RWPE2 (cell line): Measurements from ENCODE around the gene DAAM1.

Source experiments
- ATAC-seq: fragments of 200-7000 bp; cut with Tn5 transposase; 3 replicates; pipeline ENCODE4 v1.9.1; 2021; ENCODE audit warnings: low read depth
- DNase-seq: peaks from one replicate; pipeline ENCODE4 v3.0.0-alpha.2; 2020; ENCODE audit warnings: low spot score
- H3K27ac ChIP-seq: fragments of 450-650 bp; 2 replicates; pipeline ENCODE4 v1.5.1; 2017; ENCODE audit warnings: mild to moderate bottlenecking; ENCODE audit not compliant: poor library complexity, severe bottlenecking
- H3K27me3 ChIP-seq: fragments of 250-450 bp; sonication (Bioruptor Pico); 2 replicates; pipeline ENCODE4 v1.5.1; 2021; ENCODE audit warnings: mild to moderate bottlenecking, moderate library complexity; ENCODE audit not compliant: insufficient read depth, poor library complexity, severe bottlenecking
- H3K36me3 ChIP-seq: fragments of 250-450 bp; sonication (Bioruptor Pico); 2 replicates; pipeline ENCODE4 v1.5.1; 2020; ENCODE audit warnings: low read depth, mild to moderate bottlenecking, moderate library complexity
- H3K4me1 ChIP-seq: fragments of 250-450 bp; sonication (Bioruptor Pico); 2 replicates; pipeline ENCODE4 v1.5.1; 2021; ENCODE audit warnings: mild to moderate bottlenecking, moderate library complexity; ENCODE audit not compliant: insufficient read depth, poor library complexity, severe bottlenecking
- H3K4me3 ChIP-seq: fragments of 250-450 bp; sonication (Bioruptor Pico); 2 replicates; pipeline ENCODE4 v1.5.1; 2021; ENCODE audit warnings: mild to moderate bottlenecking, moderate library complexity; ENCODE audit not compliant: severe bottlenecking
- H3K9me3 ChIP-seq: fragments of 250-450 bp; sonication (Bioruptor Pico); 2 replicates; pipeline ENCODE4 v1.5.1; 2021; ENCODE audit warnings: mild to moderate bottlenecking, moderate library complexity; ENCODE audit not compliant: severe bottlenecking
- TF ChIP-seq, protein P1 (sequence below): fragments of 450-650 bp; IDR thresholded peaks from one replicate; pipeline ENCODE4 v1.5.1; 2017; ENCODE audit warnings: mild to moderate bottlenecking, moderate library complexity; ENCODE audit not compliant: poor library complexity, severe bottlenecking

The DAAM1 gene

GRCh38 chr14:59419303-59419702 is 230.8 kb downstream of the DAAM1 start:
- no peak for ATAC-seq
- Histone ChIP-seq H3K4me3 (no peak overlapping the region), H3K27me3 (no peaks in the 10 kb centered on the region), H3K27ac (no peak overlapping the region), H3K36me3 (no peaks in the 10 kb centered on the region), H3K9me3 (no peaks in the 10 kb centered on the region), H3K4me1 (no peaks in the 10 kb centered on the region)
- TF ChIP-seq, protein P1, sequence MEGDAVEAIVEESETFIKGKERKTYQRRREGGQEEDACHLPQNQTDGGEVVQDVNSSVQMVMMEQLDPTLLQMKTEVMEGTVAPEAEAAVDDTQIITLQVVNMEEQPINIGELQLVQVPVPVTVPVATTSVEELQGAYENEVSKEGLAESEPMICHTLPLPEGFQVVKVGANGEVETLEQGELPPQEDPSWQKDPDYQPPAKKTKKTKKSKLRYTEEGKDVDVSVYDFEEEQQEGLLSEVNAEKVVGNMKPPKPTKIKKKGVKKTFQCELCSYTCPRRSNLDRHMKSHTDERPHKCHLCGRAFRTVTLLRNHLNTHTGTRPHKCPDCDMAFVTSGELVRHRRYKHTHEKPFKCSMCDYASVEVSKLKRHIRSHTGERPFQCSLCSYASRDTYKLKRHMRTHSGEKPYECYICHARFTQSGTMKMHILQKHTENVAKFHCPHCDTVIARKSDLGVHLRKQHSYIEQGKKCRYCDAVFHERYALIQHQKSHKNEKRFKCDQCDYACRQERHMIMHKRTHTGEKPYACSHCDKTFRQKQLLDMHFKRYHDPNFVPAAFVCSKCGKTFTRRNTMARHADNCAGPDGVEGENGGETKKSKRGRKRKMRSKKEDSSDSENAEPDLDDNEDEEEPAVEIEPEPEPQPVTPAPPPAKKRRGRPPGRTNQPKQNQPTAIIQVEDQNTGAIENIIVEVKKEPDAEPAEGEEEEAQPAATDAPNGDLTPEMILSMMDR, result no peak
- DNase-seq, result no peak
